Fibroblast of lung (primary cell): Measurements from ENCODE around the gene EGR1. TPM values are rescaled to one million over a fixed set of nuclear protein-coding genes. Genes with fewer than 3 reads are reported as not detected.

Experiments used
- DNase-seq, 2 donors: peaks; one replicate each; pipeline versions ENCODE4 v3.0.0 to v3.0.0-alpha.2; 2010; ENCODE audit warnings: low read depth in 2 of 2
- H2AFZ ChIP-seq: 2 replicates; pipeline ENCODE4 v1.5.1; 2012; ENCODE audit warnings: low read length, control low read depth, inconsistent platforms
- H3K27ac ChIP-seq: 2 replicates; pipeline ENCODE4 v1.5.1; 2011; ENCODE audit warnings: low read length, control low read depth; ENCODE audit not compliant: insufficient read depth
- H3K27me3 ChIP-seq: 2 replicates; pipeline ENCODE4 v1.5.1; 2011; ENCODE audit warnings: mild to moderate bottlenecking, low read length; ENCODE audit not compliant: control insufficient read depth, insufficient read depth
- H3K36me3 ChIP-seq: 2 replicates; pipeline ENCODE4 v1.5.1; 2011; ENCODE audit warnings: low read length; ENCODE audit not compliant: control insufficient read depth, insufficient read depth
- H3K4me1 ChIP-seq: 2 replicates; pipeline ENCODE4 v1.5.1; 2011; ENCODE audit warnings: low read length; ENCODE audit not compliant: control insufficient read depth, insufficient read depth; ENCODE audit errors: extremely low read depth
- H3K4me2 ChIP-seq: 2 replicates; pipeline ENCODE4 v1.5.1; 2011; ENCODE audit warnings: low read length, control low read depth; ENCODE audit not compliant: insufficient read depth; ENCODE audit errors: extremely low read depth
- H3K4me3 ChIP-seq, 4 experiments: fragments of 200-600 bp in 1 of 4; sonication (generic) in 1 of 4; replicated peaks in 1 of 4; 2 replicates each; pipeline ENCODE4 v1.5.1; 2011 to 2016; ENCODE audit warnings: low read length in 4 of 4, low read depth in 3 of 4, mild to moderate bottlenecking in 3 of 4, control low read depth in 2 of 4, inconsistent platforms in 1 of 4, mixed read lengths in 1 of 4; ENCODE audit not compliant: insufficient read depth in 1 of 4; ENCODE audit errors: control extremely low read depth in 1 of 4
- H3K79me2 ChIP-seq: 2 replicates; pipeline ENCODE4 v1.5.1; 2012; ENCODE audit warnings: mild to moderate bottlenecking, low read length, inconsistent platforms; ENCODE audit not compliant: control insufficient read depth, insufficient read depth
- H3K9ac ChIP-seq: 2 replicates; pipeline ENCODE4 v1.5.1; 2011; ENCODE audit warnings: mild to moderate bottlenecking, low read length, control low read depth; ENCODE audit not compliant: insufficient read depth
- H3K9me3 ChIP-seq: 2 replicates; pipeline ENCODE4 v1.5.1; 2012; ENCODE audit warnings: low read depth, low read length; ENCODE audit not compliant: control insufficient read depth, insufficient read depth
- H4K20me1 ChIP-seq: 2 replicates; pipeline ENCODE4 v1.5.1; 2011; ENCODE audit warnings: low read length; ENCODE audit not compliant: control insufficient read depth, insufficient read depth; ENCODE audit errors: extremely low read depth
- EZH2 ChIP-seq: IDR thresholded peaks from 2 replicates; pipeline ENCODE4 v1.5.1; 2012; ENCODE audit warnings: low read length, control low read depth, mild to moderate bottlenecking; ENCODE audit errors: missing control alignments
- polyA plus RNA-seq, 2 donors: library from polyadenylated mRNA; depleted of rRNA in 1 of 2; stranded (reverse) in 1 of 2; unstranded in 1 of 2; fragments of >200 nt; gene quantifications; 2 replicates each; pipeline ENCODE4 v1.2.1, GENCODE V29; 2011 to 2012; ENCODE audit warnings: missing spikeins in 1 of 2
- total RNA-seq: library from RNA; depleted of rRNA; stranded (reverse); fragments of >200 nt; gene quantifications from 2 replicates; pipeline ENCODE4 v1.2.1, GENCODE V29; 2014
- TF ChIP-seq, protein P1 (sequence below), 2 donors: IDR thresholded peaks in 1 of 2; conservative IDR thresholded peaks in 1 of 2; 1 replicate in 1 of 2; 2 replicates in 1 of 2; pipeline ENCODE4 v1.5.1; 2011 to 2012; ENCODE audit warnings: low read length in 2 of 2, control low read depth in 1 of 2, inconsistent platforms in 1 of 2, low read depth in 1 of 2, mild to moderate bottlenecking in 1 of 2

EGR1 gene
- total and polyA plus RNA-seq, 2 donors (not counting 1 experiment from before 2014, with no cell fraction given), result 5.8 to 8.8 TPM

GRCh38 chr5:138439477-138440158 lies 25.7 kb upstream of the EGR1 start:
- H3K36me3 ChIP-seq, result peaks cover 9% of the 10 kb centered on the region
- peak overlapping the region; percentile 41 to 66 (median 56) for H3K4me3 ChIP-seq
- TF ChIP-seq, protein P1, sequence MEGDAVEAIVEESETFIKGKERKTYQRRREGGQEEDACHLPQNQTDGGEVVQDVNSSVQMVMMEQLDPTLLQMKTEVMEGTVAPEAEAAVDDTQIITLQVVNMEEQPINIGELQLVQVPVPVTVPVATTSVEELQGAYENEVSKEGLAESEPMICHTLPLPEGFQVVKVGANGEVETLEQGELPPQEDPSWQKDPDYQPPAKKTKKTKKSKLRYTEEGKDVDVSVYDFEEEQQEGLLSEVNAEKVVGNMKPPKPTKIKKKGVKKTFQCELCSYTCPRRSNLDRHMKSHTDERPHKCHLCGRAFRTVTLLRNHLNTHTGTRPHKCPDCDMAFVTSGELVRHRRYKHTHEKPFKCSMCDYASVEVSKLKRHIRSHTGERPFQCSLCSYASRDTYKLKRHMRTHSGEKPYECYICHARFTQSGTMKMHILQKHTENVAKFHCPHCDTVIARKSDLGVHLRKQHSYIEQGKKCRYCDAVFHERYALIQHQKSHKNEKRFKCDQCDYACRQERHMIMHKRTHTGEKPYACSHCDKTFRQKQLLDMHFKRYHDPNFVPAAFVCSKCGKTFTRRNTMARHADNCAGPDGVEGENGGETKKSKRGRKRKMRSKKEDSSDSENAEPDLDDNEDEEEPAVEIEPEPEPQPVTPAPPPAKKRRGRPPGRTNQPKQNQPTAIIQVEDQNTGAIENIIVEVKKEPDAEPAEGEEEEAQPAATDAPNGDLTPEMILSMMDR (conservative IDR thresholded peaks at IDR 0.05 in 1 of 2, IDR thresholded peaks at IDR 0.05 in 1 of 2; ENCODE audit: low read depth in 1 of 2, low read length in 2 of 2), result no peak
- TF ChIP-seq EZH2, result no peak
- DNase-seq, result no peak
- H3K4me2 ChIP-seq, result peak overlapping the region; percentile 93
- H3K4me1 ChIP-seq, result peaks cover 10% of the 10 kb centered on the region
- H3K9me3 ChIP-seq, result no peaks in the 10 kb centered on the region
- H3K79me2 ChIP-seq, result no peaks in the 10 kb centered on the region
- peak overlapping the region; percentile 50 for H2AFZ ChIP-seq
- no peaks in the 10 kb centered on the region for H4K20me1 ChIP-seq
- no peak overlapping the region for H3K27ac ChIP-seq
- H3K27me3 ChIP-seq, result no peaks in the 10 kb centered on the region
- H3K9ac ChIP-seq, result peak overlapping the region; percentile 38

DNA sequence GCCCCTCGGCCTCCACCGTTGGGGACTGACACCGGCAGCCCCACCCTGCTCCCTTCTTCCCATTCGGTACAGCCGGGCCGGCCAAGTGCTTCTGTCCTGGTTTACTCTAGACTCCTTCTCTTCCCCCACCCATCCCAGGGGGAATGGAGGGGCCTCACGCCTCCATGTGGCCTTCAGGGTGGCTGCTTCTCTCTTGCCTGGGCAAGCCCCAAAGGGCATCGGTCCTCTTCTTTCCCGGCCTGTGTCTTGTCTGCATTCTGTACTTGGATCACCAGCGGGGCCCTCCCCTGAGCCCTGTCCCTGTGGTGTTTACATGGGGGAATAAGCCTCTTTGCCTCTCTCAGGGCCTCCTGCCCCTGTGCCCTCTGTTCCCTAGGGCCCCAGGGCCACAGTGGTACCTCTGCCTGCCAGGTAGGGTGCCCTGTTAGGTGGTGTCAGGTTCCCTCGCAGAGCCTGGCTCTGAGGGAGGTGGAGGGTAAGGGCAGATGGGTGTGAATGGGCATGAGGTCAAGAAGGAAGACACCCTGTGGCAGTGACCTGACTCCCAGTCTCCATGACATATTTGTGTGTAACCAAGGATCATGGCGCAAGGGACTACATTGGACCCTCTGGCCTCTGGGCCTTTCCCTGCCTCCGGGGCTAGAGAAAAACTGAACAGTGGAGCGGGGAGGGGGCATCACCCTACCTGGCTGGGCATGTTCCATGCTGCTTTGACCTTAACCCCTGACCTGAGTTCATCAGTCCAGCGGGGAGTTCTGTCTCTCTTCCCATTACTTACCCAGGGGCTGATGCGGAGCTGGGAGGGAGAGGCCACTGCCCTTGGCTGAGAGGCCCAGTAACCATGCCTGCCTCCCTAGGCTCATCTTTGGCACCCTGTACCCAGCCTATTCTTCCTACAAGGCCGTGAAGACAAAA lies 24.9 kb upstream of the EGR1 start:
- DNase-seq, result no peak
- Histone ChIP-seq H3K27me3 (no peaks in the 10 kb centered on the region), H3K4me2 (no peak overlapping the region), H3K79me2 (no peaks in the 10 kb centered on the region), H4K20me1 (no peaks in the 10 kb centered on the region), H2AFZ (no peak overlapping the region), H3K27ac (no peak overlapping the region), H3K4me3 (peak overlapping the region in 2 of 4 experiments; percentile 65 to 66), H3K9me3 (no peaks in the 10 kb centered on the region), H3K9ac (no peak overlapping the region), H3K4me1 (peaks cover 10% of the 10 kb centered on the region), H3K36me3 (peaks cover 5% of the 10 kb centered on the region)
- TF ChIP-seq, protein P1 (conservative IDR thresholded peaks at IDR 0.05 in 1 of 2, IDR thresholded peaks at IDR 0.05 in 1 of 2; ENCODE audit: low read depth in 1 of 2, low read length in 2 of 2), result no peak
- TF ChIP-seq EZH2, result no peak

DNA sequence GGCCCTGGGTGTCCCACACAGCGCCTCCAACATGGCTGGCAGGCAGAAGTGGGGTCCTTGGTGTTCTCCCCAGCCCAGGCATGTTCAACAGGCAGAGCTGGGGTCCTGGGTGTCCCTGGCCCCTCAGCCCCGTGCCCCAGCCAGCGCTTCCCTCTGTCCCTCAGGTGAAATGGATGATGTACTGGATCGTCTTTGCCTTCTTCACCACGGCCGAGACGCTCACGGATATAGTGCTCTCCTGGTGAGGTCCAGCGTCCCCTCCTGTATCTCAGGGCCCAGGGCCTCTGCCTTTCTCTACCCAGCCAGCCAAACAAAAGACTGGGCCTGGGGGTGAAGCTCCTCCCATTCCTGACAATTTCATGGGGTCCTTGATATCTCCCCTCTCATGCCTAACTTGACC lies 24.1 kb upstream of the EGR1 start:
- Histone ChIP-seq H3K4me1 (peaks cover 10% of the 10 kb centered on the region), H3K4me2 (no peak overlapping the region), H3K27me3 (no peaks in the 10 kb centered on the region), H3K36me3 (no peaks in the 10 kb centered on the region), H2AFZ (no peak overlapping the region), H3K9me3 (no peaks in the 10 kb centered on the region), H3K27ac (no peak overlapping the region), H4K20me1 (no peaks in the 10 kb centered on the region), H3K79me2 (no peaks in the 10 kb centered on the region), H3K9ac (no peak overlapping the region), H3K4me3 (no peak overlapping the region)
- no peak for DNase-seq
- TF ChIP-seq EZH2, result no peak
- TF ChIP-seq, protein P1 (conservative IDR thresholded peaks at IDR 0.05 in 1 of 2, IDR thresholded peaks at IDR 0.05 in 1 of 2; ENCODE audit: low read depth in 1 of 2, low read length in 2 of 2), result no peak
